ENCODE results near the gene POC1B.

POC1B gene

DNA sequence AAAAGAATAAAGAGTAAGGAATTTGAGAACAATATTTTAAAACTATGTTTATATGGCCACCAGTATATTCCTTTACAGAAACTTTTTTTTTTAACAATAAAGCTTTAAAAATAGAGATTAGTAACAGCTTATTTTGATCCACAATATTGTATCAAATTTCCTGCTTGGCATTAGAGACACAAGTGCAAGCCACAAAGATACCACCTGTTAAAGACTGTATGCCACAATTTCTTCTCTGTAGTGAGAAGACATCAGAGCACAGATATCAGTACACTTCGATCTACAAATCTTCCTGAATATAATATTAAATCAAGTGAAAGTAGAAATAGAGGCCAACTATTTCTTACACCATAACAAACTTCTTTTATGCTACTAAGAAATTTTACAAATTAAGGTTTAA is 69.3 kb downstream of the POC1B start:
- Histone ChIP-seq H3K4me3 (ENCODE audit: low read depth, low read length) (no peak overlapping the region), H3K4me2 (ENCODE audit: low read length) (no peak overlapping the region), H3K27me3 (ENCODE audit: control insufficient read depth, insufficient read depth, low read length) (no peaks in the 10 kb centered on the region), H3K4me1 (peaks cover 4% of the 10 kb centered on the region), H3K9ac (no peak overlapping the region), H3K36me3 (ENCODE audit: control insufficient read depth, insufficient read depth, low read length) (no peaks in the 10 kb centered on the region), H3K79me2 (peaks cover 2% of the 10 kb centered on the region), H3K9me3 (ENCODE audit: control insufficient read depth, low read length) (no peaks in the 10 kb centered on the region), H2AFZ (no peak overlapping the region), H3K27ac (no peak overlapping the region)
- TF ChIP-seq, protein P1, sequence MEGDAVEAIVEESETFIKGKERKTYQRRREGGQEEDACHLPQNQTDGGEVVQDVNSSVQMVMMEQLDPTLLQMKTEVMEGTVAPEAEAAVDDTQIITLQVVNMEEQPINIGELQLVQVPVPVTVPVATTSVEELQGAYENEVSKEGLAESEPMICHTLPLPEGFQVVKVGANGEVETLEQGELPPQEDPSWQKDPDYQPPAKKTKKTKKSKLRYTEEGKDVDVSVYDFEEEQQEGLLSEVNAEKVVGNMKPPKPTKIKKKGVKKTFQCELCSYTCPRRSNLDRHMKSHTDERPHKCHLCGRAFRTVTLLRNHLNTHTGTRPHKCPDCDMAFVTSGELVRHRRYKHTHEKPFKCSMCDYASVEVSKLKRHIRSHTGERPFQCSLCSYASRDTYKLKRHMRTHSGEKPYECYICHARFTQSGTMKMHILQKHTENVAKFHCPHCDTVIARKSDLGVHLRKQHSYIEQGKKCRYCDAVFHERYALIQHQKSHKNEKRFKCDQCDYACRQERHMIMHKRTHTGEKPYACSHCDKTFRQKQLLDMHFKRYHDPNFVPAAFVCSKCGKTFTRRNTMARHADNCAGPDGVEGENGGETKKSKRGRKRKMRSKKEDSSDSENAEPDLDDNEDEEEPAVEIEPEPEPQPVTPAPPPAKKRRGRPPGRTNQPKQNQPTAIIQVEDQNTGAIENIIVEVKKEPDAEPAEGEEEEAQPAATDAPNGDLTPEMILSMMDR (IDR thresholded peaks at IDR 0.05), result no peak

DNA sequence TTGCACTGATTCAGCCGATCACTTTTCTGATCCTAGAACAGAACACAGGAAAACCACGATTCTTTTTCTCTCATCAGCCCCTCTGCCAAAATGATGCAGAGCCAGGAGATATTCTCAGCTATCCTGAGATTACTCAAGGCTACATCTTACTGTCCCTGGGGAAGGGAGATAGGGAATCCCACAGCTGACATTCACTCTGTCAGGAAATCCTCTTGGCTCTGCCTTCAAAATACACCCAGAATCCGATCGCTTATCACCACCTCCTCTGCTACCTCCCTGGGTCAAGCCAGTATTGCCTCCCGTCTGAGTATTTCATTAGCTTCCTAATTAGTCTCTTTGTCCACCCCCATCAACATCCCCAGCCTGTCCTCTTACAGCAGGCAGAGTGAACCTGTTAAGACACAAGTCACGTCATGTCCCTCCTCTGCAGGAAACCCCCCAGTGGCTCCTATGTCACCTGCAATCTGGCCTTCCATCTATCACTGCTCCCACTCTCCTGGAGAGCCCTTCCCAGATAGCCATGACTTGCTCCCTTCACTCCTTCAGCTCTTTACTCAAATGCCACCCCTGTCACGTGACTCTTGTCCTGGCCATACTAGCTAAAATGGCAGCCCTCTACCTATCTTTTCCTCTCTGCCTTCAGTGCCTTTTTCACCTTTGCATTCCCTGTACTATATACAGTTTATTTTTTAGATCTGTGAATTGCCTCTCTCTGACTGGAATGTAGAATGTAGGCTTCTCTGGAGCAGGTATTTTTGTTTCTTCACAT is 71.6 kb downstream of the POC1B start:
- Histone ChIP-seq H3K9ac (no peak overlapping the region), H3K9me3 (ENCODE audit: control insufficient read depth, low read length) (no peaks in the 10 kb centered on the region), H3K4me3 (ENCODE audit: low read depth, low read length) (no peak overlapping the region), H2AFZ (no peak overlapping the region), H3K27me3 (ENCODE audit: control insufficient read depth, insufficient read depth, low read length) (no peaks in the 10 kb centered on the region), H3K4me1 (no peaks in the 10 kb centered on the region), H3K27ac (no peak overlapping the region), H3K36me3 (ENCODE audit: control insufficient read depth, insufficient read depth, low read length) (no peaks in the 10 kb centered on the region), H3K79me2 (no peaks in the 10 kb centered on the region), H3K4me2 (ENCODE audit: low read length) (no peak overlapping the region)
- TF ChIP-seq, protein P1 (IDR thresholded peaks at IDR 0.05), result no peak

DNA sequence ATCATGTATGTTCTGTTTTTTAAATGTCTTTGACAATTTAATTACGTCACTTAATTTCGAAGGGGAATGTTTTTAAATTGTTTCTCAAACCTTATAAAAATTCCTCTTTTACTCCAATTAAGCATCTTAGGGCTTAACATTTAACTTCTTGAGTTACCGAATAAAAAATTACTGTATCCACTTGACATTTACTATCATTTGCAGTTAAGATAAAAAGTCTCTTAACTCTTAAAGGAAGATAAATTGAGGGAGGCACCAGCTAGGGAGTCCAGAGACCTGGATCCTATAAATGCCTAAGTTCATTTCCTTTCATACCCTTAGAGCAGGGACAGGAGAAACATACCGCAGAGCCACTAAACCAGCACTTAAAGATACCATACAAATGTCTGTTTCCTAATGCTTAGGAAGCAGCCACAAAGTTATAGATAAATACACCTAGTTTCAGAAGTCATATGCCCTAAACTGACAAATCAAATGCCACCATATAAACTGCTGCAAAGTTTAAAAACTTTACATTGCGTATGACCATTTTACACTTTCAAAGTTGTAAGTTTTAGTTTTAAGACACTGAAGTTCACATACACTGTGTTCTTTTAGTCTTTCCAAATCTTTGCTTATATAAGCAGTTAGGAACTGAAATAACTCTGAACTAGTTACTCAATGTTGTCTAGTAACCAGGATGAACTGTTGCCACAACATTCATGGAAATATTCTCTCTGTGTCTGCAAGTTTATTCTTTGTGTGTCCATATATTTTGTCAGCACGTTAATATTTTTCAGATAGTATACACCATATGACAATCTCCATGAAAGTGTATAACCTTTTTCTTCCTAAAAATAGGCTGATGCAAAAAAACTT is 72.5 kb downstream of the POC1B start:
- H3K4me1 ChIP-seq, result no peaks in the 10 kb centered on the region
- H3K27me3 ChIP-seq (ENCODE audit: control insufficient read depth, insufficient read depth, low read length), result no peaks in the 10 kb centered on the region
- H3K4me3 ChIP-seq (ENCODE audit: low read depth, low read length), result no peak overlapping the region
- H2AFZ ChIP-seq, result no peak overlapping the region
- no peak overlapping the region for H3K27ac ChIP-seq
- no peak overlapping the region for H3K9ac ChIP-seq
- TF ChIP-seq, protein P1 (IDR thresholded peaks at IDR 0.05), result no peak
- no peak overlapping the region for H3K4me2 ChIP-seq (ENCODE audit: low read length)
- H3K9me3 ChIP-seq (ENCODE audit: control insufficient read depth, low read length), result no peaks in the 10 kb centered on the region
- no peaks in the 10 kb centered on the region for H3K79me2 ChIP-seq
- no peaks in the 10 kb centered on the region for H3K36me3 ChIP-seq (ENCODE audit: control insufficient read depth, insufficient read depth, low read length)

DNA sequence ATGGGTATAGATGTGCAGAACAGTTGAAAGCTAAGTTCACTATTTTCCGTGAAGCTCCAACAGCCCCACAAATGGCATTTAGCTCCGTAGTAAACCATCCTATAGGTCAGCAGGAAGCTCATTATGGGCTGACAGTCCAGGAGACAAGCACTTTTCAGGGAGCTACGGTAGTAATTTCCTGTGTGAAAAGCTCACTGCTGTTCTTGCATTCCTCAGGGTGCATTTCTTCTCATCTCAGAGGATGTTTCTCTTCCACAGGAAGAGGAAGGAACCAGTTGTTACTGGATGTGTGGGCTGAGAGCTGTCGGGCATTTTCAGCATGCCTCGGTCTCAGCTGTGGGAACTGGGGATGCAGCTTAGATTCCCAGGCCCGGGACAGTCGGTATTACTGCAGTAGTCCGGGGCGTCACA is 74.0 kb downstream of the POC1B start:
- Histone ChIP-seq H3K36me3 (ENCODE audit: control insufficient read depth, insufficient read depth, low read length) (no peaks in the 10 kb centered on the region), H3K4me2 (ENCODE audit: low read length) (no peak overlapping the region), H3K4me3 (ENCODE audit: low read depth, low read length) (no peak overlapping the region), H3K9ac (no peak overlapping the region), H2AFZ (no peak overlapping the region), H3K79me2 (no peaks in the 10 kb centered on the region), H3K27ac (no peak overlapping the region), H3K4me1 (no peaks in the 10 kb centered on the region), H3K9me3 (ENCODE audit: control insufficient read depth, low read length) (no peaks in the 10 kb centered on the region), H3K27me3 (ENCODE audit: control insufficient read depth, insufficient read depth, low read length) (no peaks in the 10 kb centered on the region)
- TF ChIP-seq, protein P1 (IDR thresholded peaks at IDR 0.05), result no peak
